Activated CD8-positive, alpha-beta memory T cell treated with anti-CD3 and anti-CD28 coated beads, Interleukin-2, amount 50 U/mL, for 1 hour (primary cell): Measurements from ENCODE around the gene IL11.
A peak's percentile ranks its signal among the peaks of the same experiment; 100 is the strongest.
"Not testable (repeated sequence)": the region's sequence is repeated elsewhere in the genome, so short reads cannot be mapped to it uniquely, and the experiment has no call there.

Experiments
- DNase-seq: peaks from one replicate; pipeline ENCODE4 v3.0.0-alpha.2; 2020; ENCODE audit errors: extremely low read depth

Gene IL11

GRCh38 chr19:55370305-55370988 is at the start of gene IL11:
Gene IL11, minus strand, starts transcription at chr19:55370463. Its CDS starts 153 bp downstream, at chr19:55370310.
- no peak for DNase-seq

- DNase-seq = no peak
These were observed 49.5 kb upstream of the IL11 start for GRCh38 chr19:55419624-55420236.

- no peak for DNase-seq
These were observed 48.8 kb upstream of the IL11 start for GRCh38 chr19:55419103-55419502.

- no peak for DNase-seq
These were observed 47.9 kb upstream of the IL11 start for GRCh38 chr19:55418185-55418584.

- no peak for DNase-seq
These were observed 39.9 kb upstream of the IL11 start for GRCh38 chr19:55410168-55410567.

GRCh38 chr19:55409179-55409578 is 38.9 kb upstream of the IL11 start:
- DNase-seq = not testable (repeated sequence)

- no peak for DNase-seq
These were observed 38.2 kb upstream of the IL11 start for GRCh38 chr19:55408533-55408872.

- DNase-seq = peak; percentile 93
These were observed 37.7 kb upstream of the IL11 start for GRCh38 chr19:55407800-55408532.

- DNase-seq = not testable (repeated sequence)
These were observed 37.2 kb upstream of the IL11 start, which contains the start of gene UBE2S for GRCh38 chr19:55407550-55407799. Gene UBE2S, minus strand, starts transcription at chr19:55407788. Its CDS starts 199 bp downstream, at chr19:55407589.

GRCh38 chr19:55406826-55407549 is 36.7 kb upstream of the IL11 start:
- DNase-seq = no peak

- DNase-seq = no peak
These were observed 36.0 kb upstream of the IL11 start for GRCh38 chr19:55406091-55406825.

GRCh38 chr19:55405638-55406037 is 35.4 kb upstream of the IL11 start:
- no peak for DNase-seq

GRCh38 chr19:55402509-55402908 is 32.2 kb upstream of the IL11 start:
- DNase-seq = no peak

GRCh38 chr19:55401390-55401789 is 31.1 kb upstream of the IL11 start:
- DNase-seq = not testable (repeated sequence)

GRCh38 chr19:55400281-55401087 is 30.2 kb upstream of the IL11 start:
- DNase-seq = no peak

GRCh38 chr19:55398200-55398925 is 28.1 kb upstream of the IL11 start:
- DNase-seq = no peak

- no peak for DNase-seq
These were observed 22.8 kb upstream of the IL11 start for GRCh38 chr19:55392820-55393761.

GRCh38 chr19:55391702-55392615 is 21.7 kb upstream of the IL11 start:
- no peak for DNase-seq
